Endothelial cell of umbilical vein (primary cell): Measurements from ENCODE around the gene MAPK4. TPM values are rescaled to one million over a fixed set of nuclear protein-coding genes. Genes with fewer than 3 reads are reported as not detected.

Experiments
- BruUV-seq: library from RNA; stranded (reverse); fragments of 400-500 nt; replicated peaks from 2 replicates; lab custom pipeline; 2021; lab: Mats Ljungman, UMichigan
- CTCF ChIA-PET: fragments of 300-600, 350-600 bp; sonication (Branson Sonifier 250); formaldehyde crosslinking; loops from one replicate; lab custom pipeline; 2021; ENCODE audit warnings: antibody characterized with exemption, inconsistent platforms; lab: Charles Lee
- POLR2A ChIA-PET: fragments of 300-600, 350-600 bp; sonication (Branson Sonifier 250); formaldehyde crosslinking; loops from one replicate; lab custom pipeline; 2021; ENCODE audit warnings: antibody characterized with exemption, inconsistent platforms; lab: Charles Lee
- DNase-seq: peaks from one replicate; pipeline ENCODE4 v3.0.0-alpha.2; 2011; ENCODE audit warnings: low read depth, low spot score
- FAIRE-seq: peaks from 2 replicates; lab custom pipeline; 2011; peaks lifted over from hg19 to GRCh38; lab: Jason Lieb, UNC
- H2AFZ ChIP-seq: 2 replicates; pipeline ENCODE4 v1.6.0; 2012; ENCODE audit warnings: low read depth, low read length, control low read depth, inconsistent platforms
- H3K27ac ChIP-seq: 2 replicates; pipeline ENCODE4 v1.5.1; 2011; ENCODE audit warnings: low read depth, mild to moderate bottlenecking, control low read depth, low read length, moderate library complexity; ENCODE audit not compliant: insufficient read depth
- H3K27me3 ChIP-seq, 2 experiments: 2 replicates each; pipeline versions ENCODE4 v1.6.0 to v1.6.1; 2011; ENCODE audit warnings: low read length in 2 of 2, mixed read lengths in 1 of 2; ENCODE audit not compliant: control insufficient read depth in 2 of 2, insufficient read depth in 2 of 2
- H3K36me3 ChIP-seq, 2 experiments: 2 replicates in 1 of 2; 3 replicates in 1 of 2; pipeline ENCODE4 v1.5.1; 2011; ENCODE audit warnings: low read length in 2 of 2, mild to moderate bottlenecking in 1 of 2, moderate library complexity in 1 of 2; ENCODE audit not compliant: control insufficient read depth in 2 of 2, insufficient read depth in 2 of 2; ENCODE audit errors: extremely low read depth in 1 of 2
- H3K4me1 ChIP-seq: 3 replicates; pipeline ENCODE4 v1.5.1; 2011; ENCODE audit warnings: mild to moderate bottlenecking, low read length; ENCODE audit not compliant: control insufficient read depth, insufficient read depth; ENCODE audit errors: extremely low read depth
- H3K4me2 ChIP-seq: 2 replicates; pipeline ENCODE4 v1.6.1; 2011; ENCODE audit warnings: low read length, control low read depth, mixed read lengths; ENCODE audit not compliant: insufficient read depth
- H3K4me3 ChIP-seq, 3 experiments: fragments of 200-600 bp in 1 of 3; sonication (generic), shearing (Covaris generic) in 1 of 3; replicated peaks in 1 of 3; 2 replicates each; pipeline ENCODE4 v1.5.1; 2011 to 2016; ENCODE audit warnings: control low read depth in 3 of 3, low read length in 3 of 3, mild to moderate bottlenecking in 2 of 3, inconsistent platforms in 1 of 3, low read depth in 1 of 3, moderate library complexity in 1 of 3; ENCODE audit not compliant: insufficient read depth in 1 of 3
- H3K79me2 ChIP-seq: 2 replicates; pipeline ENCODE4 v1.6.0; 2012; ENCODE audit warnings: low read length, inconsistent platforms; ENCODE audit not compliant: control insufficient read depth, insufficient read depth
- H3K9ac ChIP-seq: replicated peaks from 2 replicates; pipeline ENCODE3; 2011; ENCODE audit warnings: low read length, control low read depth; ENCODE audit not compliant: insufficient read depth; ENCODE audit errors: extremely low read depth
- H3K9me1 ChIP-seq: replicated peaks from 3 replicates; pipeline ENCODE4 v1.6.0; 2011; ENCODE audit warnings: mild to moderate bottlenecking, low read length; ENCODE audit not compliant: control insufficient read depth, insufficient read depth; ENCODE audit errors: extremely low read depth
- H3K9me3 ChIP-seq: replicated peaks from 2 replicates; pipeline ENCODE4 v1.5.1; 2012; ENCODE audit warnings: low read length, inconsistent platforms; ENCODE audit not compliant: control insufficient read depth, insufficient read depth
- H4K20me1 ChIP-seq: replicated peaks from 2 replicates; pipeline ENCODE3; 2011; ENCODE audit warnings: mild to moderate bottlenecking, low read length; ENCODE audit not compliant: control insufficient read depth, insufficient read depth; ENCODE audit errors: extremely low read depth
- CTCF ChIP-seq, 2 donors: IDR thresholded peaks; 1 replicate in 1 of 2; 2 replicates in 1 of 2; pipeline ENCODE4 v1.5.1; 2011; ENCODE audit warnings: low read length in 2 of 2, mild to moderate bottlenecking in 2 of 2, moderate library complexity in 2 of 2, control low read depth in 1 of 2, inconsistent platforms in 1 of 2, low read depth in 1 of 2; ENCODE audit not compliant: insufficient read depth in 1 of 2; ENCODE audit errors: extremely low read depth in 1 of 2
- EZH2 ChIP-seq: IDR thresholded peaks from 2 replicates; pipeline ENCODE4 v1.6.1; 2012; ENCODE audit warnings: borderline replicate concordance, low read depth, mild to moderate bottlenecking, moderate library complexity, low read length, inconsistent platforms; ENCODE audit not compliant: severe bottlenecking
- FOS ChIP-seq: IDR thresholded peaks from 2 replicates; pipeline ENCODE4 v1.6.1; 2011; ENCODE audit warnings: mild to moderate bottlenecking, low read length, moderate library complexity, borderline replicate concordance; ENCODE audit not compliant: insufficient read depth
- GATA2 ChIP-seq: IDR thresholded peaks from 2 replicates; pipeline ENCODE4 v1.7.0; 2011; ENCODE audit warnings: low read depth, mild to moderate bottlenecking, moderate library complexity, mixed read lengths, low read length; ENCODE audit not compliant: insufficient read length, insufficient read depth
- JUN ChIP-seq: IDR thresholded peaks from 2 replicates; pipeline ENCODE4 v1.6.1; 2011; ENCODE audit warnings: borderline replicate concordance, low read depth; ENCODE audit not compliant: insufficient read length, insufficient read depth
- MAX ChIP-seq: IDR thresholded peaks from 2 replicates; pipeline ENCODE4 v1.6.1; 2011; ENCODE audit not compliant: insufficient read depth, insufficient read length
- MYC ChIP-seq: IDR thresholded peaks from one replicate; pipeline ENCODE4 v1.6.1; 2011; ENCODE audit warnings: mild to moderate bottlenecking, low read depth, low read length
- POLR2A ChIP-seq: IDR thresholded peaks from 2 replicates; pipeline ENCODE4 v1.6.1; 2012; ENCODE audit warnings: low read depth, mild to moderate bottlenecking, control low read depth, low read length
- POLR2AphosphoS5 ChIP-seq: IDR thresholded peaks from 2 replicates; pipeline ENCODE4 v1.6.1; 2012; ENCODE audit warnings: low read depth, mild to moderate bottlenecking, control low read depth, low read length, moderate library complexity; ENCODE audit not compliant: insufficient read depth
- dilution Hi-C: fragments of 300-500 bp; cut with MboI; formaldehyde crosslinking; loops from one replicate; pipeline ENCODE4 v1.15.0; 2019; ENCODE audit warnings: low sequenced_read_pairs; ENCODE audit not compliant: extremely low pct_ligation_motif_present
- intact Hi-C: fragments of 100-400 bp; cut with micrococcal nuclease; formaldehyde crosslinking; loops from one replicate; pipeline ENCODE4 v1.10.0; 2022
- polyA plus RNA-seq, 4 experiments: library from polyadenylated mRNA; depleted of rRNA in 3 of 4; stranded (reverse) in 3 of 4; unstranded in 1 of 4; fragments of >200 nt; gene quantifications; 2 replicates each; pipeline versions ENCODE4 v1.2.1 to v1.2.3, GENCODE V29; 2011 to 2012; ENCODE audit warnings: missing spikeins in 1 of 4
- total RNA-seq: library from RNA; stranded (reverse); gene quantifications from 2 replicates; pipeline ENCODE4 v1.2.3, GENCODE V29; 2021

The MAPK4 gene
- total and polyA plus RNA-seq, 2 donors (not counting 3 experiments of a cell fraction or from before 2014, with no cell fraction given) = not detected

GRCh38 chr18:50656396-50656795 is 96.5 kb downstream of the MAPK4 start:
- intact Hi-C loops (no loop called here), dilution Hi-C loops (no loop called here)
- no peaks in the 10 kb centered on the region for H3K4me1 ChIP-seq
- ChIA-PET CTCF (no interaction called here), POLR2A (no interaction called here)
- TF ChIP-seq POLR2AphosphoS5 (no peak), MYC (no peak), JUN (no peak), EZH2 (no peak), POLR2A (no peak), MAX (no peak), FOS (no peak), CTCF (IDR thresholded peaks at IDR 0.05; ENCODE audit: extremely low read depth in 1 of 2, insufficient read depth in 1 of 2, low read depth in 1 of 2, low read length in 2 of 2) (no peak), GATA2 (no peak)
- DNase-seq = no peak
- H3K9me3 ChIP-seq = no peaks in the 10 kb centered on the region
- H3K27me3 ChIP-seq = no peaks in the 10 kb centered on the region
- H3K9me1 ChIP-seq = no peaks in the 10 kb centered on the region
- no peaks in the 10 kb centered on the region for H3K79me2 ChIP-seq
- no peak overlapping the region for H3K27ac ChIP-seq
- no peak overlapping the region for H3K4me2 ChIP-seq
- no peaks in the 10 kb centered on the region for H4K20me1 ChIP-seq
- no peaks in the 10 kb centered on the region for H3K36me3 ChIP-seq
- FAIRE-seq = no peak
- no peak overlapping the region for H2AFZ ChIP-seq
- BruUV-seq = no TSS peak
- H3K4me3 ChIP-seq = no peak overlapping the region
- no peak overlapping the region for H3K9ac ChIP-seq
